A549 (cell line): ENCODE data around the gene VWA8. TPM values are rescaled to one million over a fixed set of nuclear protein-coding genes. Genes with fewer than 3 reads are reported as not detected.
A peak's percentile ranks its signal among the peaks of the same experiment; 100 is the strongest.

Experiments
- ATAC-seq, 2 experiments: fragments of 200-7000 bp in 1 of 2; fragments of >200 bp in 1 of 2; cut with Nextera tagmentation in 1 of 2; cut with Tn5 transposase in 1 of 2; 3 replicates each; pipeline versions ENCODE4 v1.8.0 to v1.9.1; 2018 to 2020; ENCODE audit warnings: mild to moderate bottlenecking in 1 of 2, moderate library complexity in 1 of 2
- CTCF ChIA-PET: fragments of 300-600 bp; sonication (Branson Sonifier 250); formaldehyde crosslinking; extraction: SDS; loops from one replicate; lab custom pipeline; 2021; ENCODE audit warnings: antibody characterized with exemption, inconsistent platforms; lab: Yijun Ruan, JAX
- POLR2A ChIA-PET: fragments of 350-600 bp; formaldehyde crosslinking; extraction: SDS; loops from one replicate; lab custom pipeline; 2021; ENCODE audit warnings: antibody characterized with exemption, inconsistent platforms; lab: Yijun Ruan, JAX
- DNase-seq, 2 experiments: peaks; one replicate each; pipeline versions ENCODE4 v3.0.0 to v3.0.0-alpha.2; 2011 to 2016; ENCODE audit warnings: low read depth in 1 of 2, low spot score in 1 of 2
- FAIRE-seq: peaks from 2 replicates; lab custom pipeline; 2011; peaks lifted over from hg19 to GRCh38; lab: Jason Lieb, UNC
- H3K27ac ChIP-seq, 2 experiments: fragments of >200 bp; sonication (Bioruptor Twin); formaldehyde crosslinking; 3 replicates each; pipeline ENCODE4 v1.5.1; 2016 to 2017
- H3K4me1 ChIP-seq: fragments of >200 bp; sonication (Bioruptor Twin); formaldehyde crosslinking; 3 replicates; pipeline ENCODE4 v1.6.1; 2016
- H3K4me2 ChIP-seq: fragments of >200 bp; sonication (Bioruptor Twin); formaldehyde crosslinking; 3 replicates; pipeline ENCODE4 v1.6.1; 2016
- H3K4me3 ChIP-seq: fragments of >200 bp; sonication (Bioruptor Twin); formaldehyde crosslinking; 3 replicates; pipeline ENCODE4 v1.5.1; 2016
- H3K9me3 ChIP-seq: fragments of >200 bp; sonication (Bioruptor Twin); formaldehyde crosslinking; 3 replicates; pipeline ENCODE4 v1.6.1; 2016
- BCL3 ChIP-seq: fragments of >200 bp; sonication (Bioruptor Twin); formaldehyde crosslinking; IDR thresholded peaks from 3 replicates; pipeline ENCODE4 v1.6.1; 2016
- CEBPB ChIP-seq, 2 experiments: fragments of >200 bp in 1 of 2; sonication (Bioruptor Twin) in 1 of 2; formaldehyde crosslinking in 1 of 2; IDR thresholded peaks; 2 replicates each; pipeline ENCODE4 v1.6.1; 2012 to 2016
- GATA3 ChIP-seq: IDR thresholded peaks from 2 replicates; pipeline ENCODE4 v1.6.1; 2012; ENCODE audit warnings: borderline replicate concordance
- HES2 ChIP-seq: fragments of >200 bp; sonication (Bioruptor Twin); formaldehyde crosslinking; IDR thresholded peaks from 2 replicates; pipeline ENCODE4 v1.6.1; 2016
- HMGXB4 ChIP-seq: fragments of 250-450 bp; sonication (Bioruptor Pico); IDR thresholded peaks from 2 replicates; pipeline ENCODE4 v1.5.0; 2021; ENCODE audit warnings: mild to moderate bottlenecking, moderate library complexity, borderline replicate concordance
- HOXB13 ChIP-seq: fragments of 250-450 bp; sonication (Bioruptor Pico); IDR thresholded peaks from 2 replicates; pipeline ENCODE4 v1.5.0; 2020; ENCODE audit warnings: low read depth, mild to moderate bottlenecking, moderate library complexity
- JUN ChIP-seq, 2 experiments: fragments of >200 bp; sonication (Bioruptor Twin); formaldehyde crosslinking; IDR thresholded peaks; 2 replicates in 1 of 2; 3 replicates in 1 of 2; pipeline ENCODE4 v1.6.1; 2016 to 2017
- KDM5A ChIP-seq: fragments of 200-600 bp; sonication (generic); IDR thresholded peaks from 2 replicates; pipeline ENCODE4 v1.6.1; 2016; ENCODE audit warnings: antibody characterized with exemption, mild to moderate bottlenecking
- MYC ChIP-seq: IDR thresholded peaks from 2 replicates; pipeline ENCODE4 v1.6.1; 2012; ENCODE audit warnings: mild to moderate bottlenecking, inconsistent platforms, low read length, improper control_type of control experiment, borderline replicate concordance
- NPAS2 ChIP-seq: fragments of 250-450 bp; sonication (Bioruptor Pico); IDR thresholded peaks from 2 replicates; pipeline ENCODE4 v1.8.0; 2022; ENCODE audit warnings: mild to moderate bottlenecking, moderate library complexity, borderline replicate concordance
- NR3C1 ChIP-seq: fragments of >200 bp; sonication (Bioruptor Twin); formaldehyde crosslinking; IDR thresholded peaks from 3 replicates; pipeline ENCODE4 v1.6.1; 2017
- PHF8 ChIP-seq: fragments of 200-600 bp; sonication (generic); IDR thresholded peaks from 2 replicates; pipeline ENCODE4 v1.6.1; 2016; ENCODE audit warnings: low read depth, mild to moderate bottlenecking, antibody characterized with exemption, moderate library complexity, borderline replicate concordance
- POLR2A ChIP-seq: IDR thresholded peaks from 2 replicates; pipeline ENCODE4 v1.6.1; 2012; ENCODE audit warnings: mild to moderate bottlenecking, low read length
- RAD21 ChIP-seq, 2 experiments: fragments of >200 bp in 1 of 2; sonication (Bioruptor Twin) in 1 of 2; formaldehyde crosslinking in 1 of 2; IDR thresholded peaks in 1 of 2; conservative IDR thresholded peaks in 1 of 2; 2 replicates in 1 of 2; 3 replicates in 1 of 2; pipeline ENCODE4 v1.6.1; 2012 to 2018; ENCODE audit warnings: inconsistent platforms in 1 of 2
- RFX5 ChIP-seq: fragments of 450-650 bp; IDR thresholded peaks from 2 replicates; pipeline ENCODE4 v1.7.1; 2014; ENCODE audit warnings: antibody characterized with exemption, mild to moderate bottlenecking, moderate library complexity
- SMC3 ChIP-seq: fragments of >200 bp; sonication (Bioruptor Twin); formaldehyde crosslinking; IDR thresholded peaks from 3 replicates; pipeline ENCODE4 v1.6.1; 2018; ENCODE audit warnings: inconsistent platforms
- ZFP36 ChIP-seq: fragments of 450-650 bp; IDR thresholded peaks from 2 replicates; pipeline ENCODE4 v1.6.1; 2014; ENCODE audit warnings: borderline replicate concordance; ENCODE audit not compliant: partially characterized antibody
- WGBS: methylation state at CpG from one replicate; pipeline ENCODE4 v1.1.6; 2017; ENCODE audit errors: missing lambda C conversion rate; 5-methylcytosine and 5-hydroxymethylcytosine counted together
- polyA minus RNA-seq: library from RNA; depleted of rRNA, polyadenylated mRNA; stranded (reverse); fragments of >200 nt; gene quantifications from 2 replicates; pipeline ENCODE4 v1.2.3, GENCODE V29; 2011; rRNA and poly(A)+ RNA removed
- polyA plus RNA-seq, 4 experiments: library from polyadenylated mRNA; depleted of rRNA in 3 of 4; stranded (reverse); fragments of >200 nt; fragmentation: RNase III in 1 of 4; extraction: RNeasy Plus Mini Kit Qiagen cat#74134 plus additional on column Dnase treatment in 1 of 4; gene quantifications; 2 replicates in 3 of 4; 3 replicates in 1 of 4; pipeline ENCODE4 v1.2.3, GENCODE V29; 2011 to 2017
- TF ChIP-seq, protein P1 (sequence below): IDR thresholded peaks from 2 replicates; pipeline ENCODE4 v1.6.1; 2012
- TF ChIP-seq, protein P2 (sequence below): IDR thresholded peaks from 2 replicates; pipeline ENCODE4 v1.6.1; 2012; ENCODE audit warnings: low read depth, borderline replicate concordance

The VWA8 gene
- polyA plus RNA-seq (2011; rRNA removed) (15.2 and 15.3 TPM in 2 replicates), polyA plus RNA-seq (2017; fragmentation: RNase III; extraction: RNeasy Plus Mini Kit Qiagen cat#74134 plus additional on column Dnase treatment) (6.4 to 7.3 TPM (median 6.9 TPM) in 3 replicates), polyA minus RNA-seq (16.0 and 18.3 TPM in 2 replicates)
- 4.1 and 4.3 TPM in 2 replicates for polyA plus RNA-seq (2012; cell fraction: cytosol; rRNA removed)
- 4.2 and 4.9 TPM in 2 replicates for polyA plus RNA-seq (2012; cell fraction: nucleus; rRNA removed)

GRCh38 chr13:41960637-41961465 is at the start of gene VWA8:
Gene VWA8, minus strand, starts transcription at chr13:41961109. Its CDS starts 94 bp downstream, at chr13:41961015.
- Histone ChIP-seq H3K9me3 (no peaks in the 10 kb centered on the region), H3K4me3 (peak within 1 kb of the TSS; percentile 68), H3K4me2 (peak within 1 kb of the TSS; percentile 96), H3K4me1 (peaks cover 14% of the 10 kb centered on the region; the same call in 2 of the 3 replicates), H3K27ac (peak within 1 kb of the TSS; percentile 92 to 97)
- POLR2A ChIA-PET: interaction anchor here (1.4 to 1.8 kb wide), 3 partner anchors 81 to 293 kb away, joined by 5 to 9 read pairs (median 6); partner anchors contain the start of gene DGKH
- peak; percentile 98 for ATAC-seq
- 0 out of 3 replicates have a peak, but pooled peaks have one; percentile 39 for TF ChIP-seq BCL3
- peak; percentile 63 for TF ChIP-seq PHF8
- TF ChIP-seq, protein P1, sequence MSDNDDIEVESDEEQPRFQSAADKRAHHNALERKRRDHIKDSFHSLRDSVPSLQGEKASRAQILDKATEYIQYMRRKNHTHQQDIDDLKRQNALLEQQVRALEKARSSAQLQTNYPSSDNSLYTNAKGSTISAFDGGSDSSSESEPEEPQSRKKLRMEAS: peak; percentile 76
- TF ChIP-seq MYC: no peak; the same call in 1 of the 2 replicates
- peak; percentile 67 for TF ChIP-seq ZFP36
- TF ChIP-seq SMC3: peak; percentile 27; the same call in 2 of the 3 replicates
- TF ChIP-seq RAD21 (conservative IDR thresholded peaks at IDR 0.05 in 1 of 2, IDR thresholded peaks at IDR 0.05 in 1 of 2): peak in 1 of 2 experiments; percentile 25; a peak in 2 of 5 replicates
- peak; percentile 59 for TF ChIP-seq KDM5A
- TF ChIP-seq RFX5: no peak
- peak; percentile 66 for TF ChIP-seq POLR2A
- TF ChIP-seq JUN (IDR thresholded peaks at IDR 0.05): peak in 1 of 2 experiments; percentile 87; a peak in 3 of 5 replicates
- peak; percentile 77; the same call in 1 of the 2 replicates for TF ChIP-seq HMGXB4 (CRISPR knock-in tag)
- no peak for TF ChIP-seq GATA3
- FAIRE-seq: no peak
- 2% methylated on average over 15 of the region's 83 CpGs for WGBS
- peak; percentile 55 to 86 for DNase-seq
- CTCF ChIA-PET: interaction anchor here (1.4 to 1.9 kb wide), 2 partner anchors 14 to 150 kb away, joined by 4 to 11 read pairs; no protein-coding TSS in a partner anchor

- no peak for ATAC-seq
These were observed 48.1 kb upstream of the VWA8 start for GRCh38 chr13:42009057-42009456.

More at GRCh38 chr13:42009057-42009456, 48.1 kb upstream of the VWA8 start:
- FAIRE-seq (no peak), DNase-seq (no peak)
- H3K4me3 ChIP-seq: no peak overlapping the region
- H3K4me1 ChIP-seq: no peaks in the 10 kb centered on the region
- WGBS: 63% methylated on average over 4 of the region's 4 CpGs
- no peak overlapping the region for H3K4me2 ChIP-seq
- ChIA-PET CTCF (no interaction called here), POLR2A (no interaction called here)
- TF ChIP-seq NPAS2 (CRISPR knock-in tag) (no peak), HES2 (no peak), CEBPB (IDR thresholded peaks at IDR 0.05) (no peak), HOXB13 (CRISPR knock-in tag) (no peak), NR3C1 (no peak)
- TF ChIP-seq, protein P2, sequence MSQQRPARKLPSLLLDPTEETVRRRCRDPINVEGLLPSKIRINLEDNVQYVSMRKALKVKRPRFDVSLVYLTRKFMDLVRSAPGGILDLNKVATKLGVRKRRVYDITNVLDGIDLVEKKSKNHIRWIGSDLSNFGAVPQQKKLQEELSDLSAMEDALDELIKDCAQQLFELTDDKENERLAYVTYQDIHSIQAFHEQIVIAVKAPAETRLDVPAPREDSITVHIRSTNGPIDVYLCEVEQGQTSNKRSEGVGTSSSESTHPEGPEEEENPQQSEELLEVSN: no peak
- no peaks in the 10 kb centered on the region for H3K9me3 ChIP-seq
- no peak overlapping the region for H3K27ac ChIP-seq
